Activated naive CD4-positive, alpha-beta T cell treated with anti-CD3 and anti-CD28 coated beads, Interleukin-2, amount 10 ng/mL, durations not matched to agents 7 days and 5 days (primary cell): ENCODE data around the gene STXBP3.

Experiments
- CTCF ChIA-PET: fragments of 350-600 bp; sonication (Branson Sonifier 250); formaldehyde crosslinking; loops from one replicate; lab custom pipeline; 2021; ENCODE audit warnings: antibody characterized with exemption; lab: Charles Lee
- DNase-seq: peaks from one replicate; pipeline ENCODE4 v3.0.0-alpha.2; 2020
- H3K27ac Mint-ChIP-seq: one replicate; pipeline ENCODE4 v1.8.0; 2021; ENCODE audit warnings: mild to moderate bottlenecking, moderate library complexity, mixed read lengths
- H3K27me3 Mint-ChIP-seq: one replicate; pipeline ENCODE4 v1.8.0; 2021; ENCODE audit warnings: mild to moderate bottlenecking, mixed read lengths
- H3K36me3 Mint-ChIP-seq: one replicate; pipeline ENCODE4 v1.8.0; 2021; ENCODE audit warnings: mixed read lengths
- H3K4me1 Mint-ChIP-seq: one replicate; pipeline ENCODE4 v1.8.0; 2021; ENCODE audit warnings: mixed read lengths
- H3K4me3 Mint-ChIP-seq: one replicate; pipeline ENCODE4 v1.8.0; 2021; ENCODE audit warnings: mild to moderate bottlenecking, moderate library complexity, mixed read lengths
- H3K9me3 Mint-ChIP-seq: one replicate; pipeline ENCODE4 v1.8.0; 2021; ENCODE audit warnings: mixed read lengths

STXBP3 gene

DNA sequence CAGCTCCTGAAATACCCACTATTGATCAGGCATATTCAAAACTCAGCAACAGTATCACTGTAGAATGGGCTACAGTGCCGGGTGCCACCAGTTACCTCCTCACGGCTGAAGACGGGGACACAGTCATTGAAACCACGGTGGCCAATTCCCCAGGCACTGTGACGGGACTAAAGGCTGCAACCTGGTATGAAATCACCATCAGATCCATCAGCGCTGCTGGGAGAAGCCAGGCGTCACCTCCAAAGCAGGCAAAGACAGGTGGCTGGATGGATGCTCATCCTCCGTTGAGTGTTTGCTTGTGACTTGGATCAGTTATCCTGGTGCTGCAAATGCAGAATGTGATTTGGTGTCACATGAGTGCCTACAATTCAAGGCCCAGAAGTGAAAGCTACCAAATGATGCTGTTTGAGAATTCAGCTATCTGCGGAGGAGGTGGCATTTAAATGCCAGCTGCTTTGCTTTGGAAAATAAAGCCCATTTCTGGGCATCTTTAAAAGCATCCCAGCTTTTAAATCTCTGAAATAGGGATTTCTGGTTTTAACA, 28.6 kb upstream of the STXBP3 start:
- H3K9me3 Mint-ChIP-seq = no peaks in the 10 kb centered on the region
- DNase-seq = no peak
- H3K36me3 Mint-ChIP-seq = no peaks in the 10 kb centered on the region
- H3K27ac Mint-ChIP-seq = no peak overlapping the region
- H3K4me1 Mint-ChIP-seq = peaks cover 2% of the 10 kb centered on the region
- H3K4me3 Mint-ChIP-seq = no peak overlapping the region
- CTCF ChIA-PET = no interaction called here
- H3K27me3 Mint-ChIP-seq = peaks cover 18% of the 10 kb centered on the region

DNA sequence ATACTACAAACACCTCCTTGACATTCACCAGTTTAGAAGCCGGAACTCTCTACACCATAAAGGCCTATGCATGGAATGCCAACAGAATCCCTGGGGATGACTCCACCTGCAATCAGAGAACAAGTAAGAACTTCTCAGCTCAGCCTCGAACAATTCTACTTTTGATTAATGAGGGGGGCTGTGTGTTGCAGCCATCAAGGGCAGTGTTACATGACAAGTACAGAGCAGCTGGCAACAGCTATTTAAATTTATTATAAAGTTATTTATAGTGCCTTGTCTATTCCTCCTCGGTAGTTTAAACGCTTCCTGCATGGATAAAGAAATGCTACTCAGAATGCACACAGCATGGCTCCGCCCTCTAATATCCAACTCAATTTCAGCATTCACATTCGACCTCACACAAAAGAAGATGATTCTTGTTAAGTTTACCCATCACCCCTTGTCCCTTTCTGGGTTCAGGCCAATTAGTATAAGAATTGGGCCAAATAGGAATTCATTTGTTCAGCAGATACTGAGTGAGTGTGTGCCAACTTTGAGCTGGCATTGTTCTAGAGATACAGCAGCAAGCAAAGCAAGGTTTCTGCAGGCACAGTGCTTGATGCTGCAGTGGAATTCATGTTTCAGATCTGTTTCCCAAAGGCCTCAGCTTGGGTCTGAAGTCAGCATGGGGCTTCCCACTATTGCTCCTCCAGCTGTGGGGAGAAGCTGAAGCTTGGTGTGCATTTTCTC, 27.4 kb upstream of the STXBP3 start:
- H3K36me3 Mint-ChIP-seq = no peaks in the 10 kb centered on the region
- H3K27ac Mint-ChIP-seq = no peak overlapping the region
- CTCF ChIA-PET = interaction anchor here (1.1 kb wide), 1 partner anchor 10 kb away, joined by 3 read pairs; no protein-coding TSS in a partner anchor

DNA sequence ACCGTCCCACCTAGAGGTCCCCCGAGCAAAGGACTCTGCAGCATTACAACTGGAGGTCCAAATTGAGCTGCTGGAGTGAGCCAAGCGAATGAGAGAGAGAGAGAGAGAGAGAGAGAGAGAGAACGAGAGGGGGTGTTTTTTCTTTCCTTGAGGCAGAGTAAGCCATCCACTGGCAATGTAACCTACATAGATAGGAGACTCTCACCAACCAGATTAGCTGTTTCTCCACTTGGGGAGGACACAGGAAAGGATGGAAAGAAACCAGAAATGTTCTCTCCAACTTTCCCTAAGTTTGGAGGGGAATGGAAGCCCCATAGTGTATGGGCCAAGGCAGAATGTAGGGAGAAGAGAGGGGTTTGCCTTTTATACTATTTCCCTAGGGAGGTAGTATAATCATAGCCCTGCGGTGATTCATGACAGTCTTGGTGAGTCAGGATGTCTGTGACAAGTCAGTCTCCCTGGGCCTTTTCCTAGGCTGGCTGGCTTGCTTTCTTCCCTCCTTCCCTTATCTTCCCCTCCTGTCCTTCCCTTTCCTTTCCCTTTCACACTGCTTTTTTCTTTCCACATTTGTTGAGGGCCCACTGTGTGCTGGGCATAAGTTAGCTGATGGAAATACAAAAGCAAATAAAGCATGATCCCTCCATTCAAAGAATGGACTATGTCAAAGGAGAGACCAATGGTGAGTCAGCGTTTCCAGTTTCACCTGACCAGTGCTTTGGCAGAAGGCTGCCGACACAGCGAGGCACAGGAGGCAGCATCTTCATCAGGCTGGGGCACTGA, 26.6 kb upstream of the STXBP3 start:
- no peak for DNase-seq
- no peak overlapping the region for H3K27ac Mint-ChIP-seq
- CTCF ChIA-PET = interaction anchor here (0.7 kb wide), 1 partner anchor 773 kb away, joined by 3 read pairs; no protein-coding TSS in a partner anchor
- peaks cover 17% of the 10 kb centered on the region for H3K27me3 Mint-ChIP-seq
- H3K4me1 Mint-ChIP-seq = peaks cover 2% of the 10 kb centered on the region
- no peaks in the 10 kb centered on the region for H3K36me3 Mint-ChIP-seq
- H3K4me3 Mint-ChIP-seq = no peak overlapping the region
- no peaks in the 10 kb centered on the region for H3K9me3 Mint-ChIP-seq

More for the DNA sequence above, 27.4 kb upstream of the STXBP3 start:
- no peak for DNase-seq
- peaks cover 2% of the 10 kb centered on the region for H3K4me1 Mint-ChIP-seq
- no peak overlapping the region for H3K4me3 Mint-ChIP-seq
- peaks cover 17% of the 10 kb centered on the region for H3K27me3 Mint-ChIP-seq
- H3K9me3 Mint-ChIP-seq = no peaks in the 10 kb centered on the region

DNA sequence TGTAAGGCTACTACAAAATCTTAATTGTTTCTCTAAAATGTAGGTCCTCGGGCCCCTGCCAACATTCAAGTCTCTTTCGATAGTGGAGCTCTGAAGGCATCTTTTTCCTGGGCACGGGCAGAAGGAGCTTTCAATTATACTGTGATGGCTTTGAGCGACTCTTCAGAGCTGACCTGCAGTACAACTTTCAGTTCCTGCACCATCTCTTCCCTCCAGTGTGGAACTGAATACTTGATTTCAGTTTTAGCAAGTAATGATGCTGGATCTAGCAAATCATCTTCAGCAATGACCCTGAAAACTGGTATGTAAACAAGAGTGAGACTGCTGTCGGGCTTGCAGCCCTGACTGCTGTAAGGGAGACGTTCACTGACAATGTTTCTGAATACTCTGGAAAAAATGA, 24.2 kb upstream of the STXBP3 start:
- peaks cover 2% of the 10 kb centered on the region for H3K4me1 Mint-ChIP-seq
- no peak for DNase-seq
- peaks cover 13% of the 10 kb centered on the region for H3K27me3 Mint-ChIP-seq
- H3K9me3 Mint-ChIP-seq = no peaks in the 10 kb centered on the region
- H3K27ac Mint-ChIP-seq = no peak overlapping the region
- H3K36me3 Mint-ChIP-seq = no peaks in the 10 kb centered on the region
- no peak overlapping the region for H3K4me3 Mint-ChIP-seq
- CTCF ChIA-PET = no interaction called here

DNA sequence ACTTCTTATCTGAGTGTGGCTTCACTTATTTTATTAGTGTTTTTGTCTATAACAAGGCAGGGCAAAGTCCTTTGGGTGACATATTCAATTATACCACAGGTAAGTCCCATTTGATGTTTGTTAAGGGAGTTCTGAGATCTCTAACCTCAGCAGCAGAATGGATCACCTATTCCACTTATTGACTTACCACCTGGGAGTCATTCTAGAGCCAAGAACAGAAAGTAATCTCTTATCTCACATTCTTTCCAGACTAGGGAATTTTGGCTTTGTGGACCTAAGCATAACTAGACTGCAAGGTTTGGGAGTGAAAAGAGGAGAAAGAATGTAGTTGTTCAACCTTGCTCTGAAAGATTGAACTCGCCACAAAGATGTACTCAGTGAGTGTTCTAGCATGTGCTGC, 20.6 kb upstream of the STXBP3 start:
- Mint-ChIP-seq H3K4me1 (peaks cover 2% of the 10 kb centered on the region), H3K4me3 (no peak overlapping the region), H3K27ac (no peak overlapping the region), H3K9me3 (no peaks in the 10 kb centered on the region), H3K36me3 (no peaks in the 10 kb centered on the region), H3K27me3 (peaks cover 23% of the 10 kb centered on the region)
- DNase-seq = no peak
- CTCF ChIA-PET = no interaction called here

DNA sequence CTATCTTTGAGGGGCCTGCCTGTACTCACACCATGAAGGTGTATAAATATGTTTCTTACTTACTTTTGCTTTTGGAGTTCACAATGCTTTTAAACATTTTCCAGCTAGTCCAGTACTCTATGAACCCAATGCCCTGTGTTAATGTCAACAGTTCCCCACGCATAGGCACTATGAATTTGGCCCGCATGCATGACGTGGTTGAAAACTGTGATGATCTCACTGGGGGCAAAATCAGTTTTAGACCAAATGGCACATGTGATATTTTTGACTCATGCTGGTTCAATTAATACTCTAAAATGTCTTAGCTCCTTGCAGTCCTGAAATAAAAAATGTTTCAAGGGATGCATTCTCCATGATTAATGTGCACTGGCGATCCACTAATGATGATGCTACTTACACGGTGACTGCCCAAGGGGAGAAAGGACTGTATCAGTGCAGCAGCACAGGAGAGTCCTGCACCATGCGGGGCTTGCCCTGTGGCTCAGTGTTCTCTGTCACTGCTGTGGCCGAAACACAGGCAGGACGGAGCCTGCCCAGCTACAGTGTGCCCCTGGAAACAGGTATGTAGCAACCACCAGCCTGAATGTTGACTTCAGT, 18.0 kb upstream of the STXBP3 start:
- Mint-ChIP-seq H3K4me1 (no peaks in the 10 kb centered on the region), H3K27me3 (peaks cover 30% of the 10 kb centered on the region), H3K27ac (no peak overlapping the region), H3K4me3 (no peak overlapping the region), H3K9me3 (no peaks in the 10 kb centered on the region), H3K36me3 (no peaks in the 10 kb centered on the region)
- DNase-seq = no peak
- CTCF ChIA-PET = no interaction called here

DNA sequence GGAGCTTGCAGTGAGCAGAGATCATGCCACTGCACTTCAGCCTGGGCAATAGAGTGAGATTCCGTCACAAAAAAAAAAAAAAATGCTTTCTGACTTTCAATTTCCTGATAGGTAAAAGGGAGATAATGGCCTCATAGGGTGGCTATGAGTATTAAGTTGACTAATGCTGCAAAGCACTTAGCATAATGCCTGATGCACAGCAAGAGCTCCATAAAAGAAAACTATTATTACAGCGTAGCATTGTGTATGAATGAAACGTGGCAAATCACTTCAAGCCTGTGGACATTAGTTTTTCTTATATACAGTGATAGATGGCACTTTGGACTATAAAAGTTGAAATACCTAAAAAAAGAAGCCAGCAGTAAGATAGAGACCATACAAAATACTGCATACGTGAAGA, 17.0 kb upstream of the STXBP3 start:
- Mint-ChIP-seq H3K4me1 (no peaks in the 10 kb centered on the region), H3K36me3 (no peaks in the 10 kb centered on the region), H3K9me3 (no peaks in the 10 kb centered on the region), H3K4me3 (no peak overlapping the region), H3K27ac (no peak overlapping the region), H3K27me3 (peaks cover 31% of the 10 kb centered on the region)
- CTCF ChIA-PET = no interaction called here
- DNase-seq = no peak

DNA sequence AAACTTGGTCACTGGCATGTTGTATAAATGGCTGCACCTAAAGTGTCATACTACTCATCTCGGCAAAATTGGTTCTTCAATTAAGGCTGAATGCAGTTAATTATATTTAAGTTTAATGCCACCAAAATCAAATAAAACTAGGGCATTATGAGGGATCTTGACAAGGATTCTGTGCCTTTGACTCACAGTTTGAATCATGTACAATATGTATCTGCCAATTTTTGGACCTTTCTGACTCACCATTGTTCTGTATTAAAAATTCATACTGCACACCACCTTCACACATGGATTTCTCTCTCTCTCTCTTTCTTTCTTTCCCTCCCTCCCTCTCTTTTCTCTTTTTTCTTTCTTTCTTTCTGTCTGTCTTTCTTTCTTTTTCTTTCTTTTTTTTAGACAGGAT, 14.1 kb upstream of the STXBP3 start:
- no peak for DNase-seq
- no peaks in the 10 kb centered on the region for H3K4me1 Mint-ChIP-seq
- peaks cover 39% of the 10 kb centered on the region for H3K27me3 Mint-ChIP-seq
- H3K9me3 Mint-ChIP-seq = no peaks in the 10 kb centered on the region
- H3K36me3 Mint-ChIP-seq = no peaks in the 10 kb centered on the region
- CTCF ChIA-PET = no interaction called here
- H3K4me3 Mint-ChIP-seq = no peak overlapping the region
- no peak overlapping the region for H3K27ac Mint-ChIP-seq

DNA sequence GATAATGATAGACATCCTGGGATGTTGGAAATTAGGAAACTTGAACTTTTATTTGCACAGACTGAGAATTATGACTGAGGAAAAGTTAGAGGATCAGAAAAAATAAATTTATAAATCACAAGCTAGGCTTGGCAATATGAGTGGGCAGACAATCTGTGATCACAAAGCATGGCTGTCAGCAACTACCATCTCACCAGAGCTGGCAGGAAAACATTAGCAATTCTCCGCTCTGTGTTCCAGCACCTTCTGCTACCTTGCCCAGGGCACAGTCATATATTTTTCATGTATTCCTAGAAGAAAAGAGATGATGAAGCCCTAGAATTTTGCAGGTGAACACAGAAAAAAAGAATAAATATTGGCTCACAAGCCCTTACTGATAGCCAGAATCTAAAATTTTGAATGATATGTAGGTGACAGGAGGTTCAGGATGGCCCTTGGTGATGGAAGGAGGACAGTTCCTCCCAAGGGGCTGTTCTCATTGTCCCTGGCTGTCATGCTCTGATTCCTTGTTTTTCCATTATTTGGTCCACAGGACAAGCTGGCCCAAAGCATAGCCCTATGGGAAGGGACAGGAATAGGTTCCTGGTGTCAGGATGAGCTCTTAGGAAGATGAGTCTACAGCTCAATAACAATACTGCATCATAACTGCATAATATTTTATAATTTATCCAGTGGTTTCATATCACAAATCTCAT, 12.2 kb upstream of the STXBP3 start:
- Mint-ChIP-seq H3K9me3 (no peaks in the 10 kb centered on the region), H3K27ac (no peak overlapping the region), H3K27me3 (peaks cover 34% of the 10 kb centered on the region), H3K4me3 (no peak overlapping the region), H3K4me1 (no peaks in the 10 kb centered on the region), H3K36me3 (no peaks in the 10 kb centered on the region)
- CTCF ChIA-PET = interaction anchor here (0.9 kb wide), 1 partner anchor 10 kb away, joined by 3 read pairs; no protein-coding TSS in a partner anchor
- no peak for DNase-seq

DNA sequence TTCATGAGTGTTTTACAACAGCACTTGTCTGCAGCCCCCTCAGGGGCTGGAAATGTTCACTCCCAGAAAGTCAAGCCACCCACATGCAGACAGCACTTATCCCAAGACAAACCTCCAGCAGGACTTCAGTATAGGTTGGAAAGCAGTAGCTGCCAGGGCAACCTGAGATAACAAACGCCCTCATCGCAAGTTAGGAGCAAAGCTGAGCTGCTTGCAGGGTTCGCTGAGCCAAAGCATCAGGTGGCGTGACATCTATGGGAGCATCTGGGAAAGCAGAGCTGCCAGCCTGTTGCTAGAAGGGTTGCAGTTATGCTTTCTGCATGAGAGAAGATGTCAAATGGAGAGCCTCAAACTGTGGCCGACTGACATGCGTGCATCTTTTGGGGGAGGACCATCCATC, 4.2 kb upstream of the STXBP3 start:
- no peak overlapping the region for H3K4me3 Mint-ChIP-seq

DNA sequence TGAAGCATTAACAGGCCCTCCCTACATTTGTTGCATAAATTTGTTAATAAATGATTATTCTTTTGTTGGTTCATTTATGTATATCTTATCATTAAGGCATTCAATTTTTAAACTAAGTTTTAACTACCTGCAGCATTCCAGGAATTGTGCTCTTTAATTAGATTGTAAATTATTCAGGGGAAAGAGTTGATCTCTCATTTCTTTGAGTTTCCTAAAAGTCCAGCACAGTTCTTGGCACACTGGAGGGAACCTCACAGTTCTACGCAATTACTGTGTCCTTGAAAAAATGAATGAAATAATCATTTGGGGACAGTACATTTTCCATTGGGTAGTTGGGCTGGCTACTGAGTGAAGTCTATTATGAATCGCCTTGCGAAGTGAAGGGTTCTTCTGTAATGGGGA, 493 bp upstream of the STXBP3 start:
- no peak for DNase-seq
- peak overlapping the region; percentile 94 for H3K4me3 Mint-ChIP-seq
- H3K27ac Mint-ChIP-seq = peak overlapping the region; percentile 94
- CTCF ChIA-PET = interaction anchor here (1.3 to 1.4 kb wide), 2 partner anchors 15 to 22 kb away, joined by 3 read pairs; no protein-coding TSS in a partner anchor
- no peaks in the 10 kb centered on the region for H3K9me3 Mint-ChIP-seq
- peaks cover 29% of the 10 kb centered on the region for H3K4me1 Mint-ChIP-seq
- peaks cover 15% of the 10 kb centered on the region for H3K27me3 Mint-ChIP-seq
- peaks cover 14% of the 10 kb centered on the region for H3K36me3 Mint-ChIP-seq

More for the DNA sequence above, 4.2 kb upstream of the STXBP3 start:
- DNase-seq = no peak
- Mint-ChIP-seq H3K27me3 (peaks cover 18% of the 10 kb centered on the region), H3K27ac (no peak overlapping the region), H3K36me3 (no peaks in the 10 kb centered on the region), H3K4me1 (peaks cover 10% of the 10 kb centered on the region), H3K9me3 (no peaks in the 10 kb centered on the region)
- CTCF ChIA-PET = no interaction called here

DNA sequence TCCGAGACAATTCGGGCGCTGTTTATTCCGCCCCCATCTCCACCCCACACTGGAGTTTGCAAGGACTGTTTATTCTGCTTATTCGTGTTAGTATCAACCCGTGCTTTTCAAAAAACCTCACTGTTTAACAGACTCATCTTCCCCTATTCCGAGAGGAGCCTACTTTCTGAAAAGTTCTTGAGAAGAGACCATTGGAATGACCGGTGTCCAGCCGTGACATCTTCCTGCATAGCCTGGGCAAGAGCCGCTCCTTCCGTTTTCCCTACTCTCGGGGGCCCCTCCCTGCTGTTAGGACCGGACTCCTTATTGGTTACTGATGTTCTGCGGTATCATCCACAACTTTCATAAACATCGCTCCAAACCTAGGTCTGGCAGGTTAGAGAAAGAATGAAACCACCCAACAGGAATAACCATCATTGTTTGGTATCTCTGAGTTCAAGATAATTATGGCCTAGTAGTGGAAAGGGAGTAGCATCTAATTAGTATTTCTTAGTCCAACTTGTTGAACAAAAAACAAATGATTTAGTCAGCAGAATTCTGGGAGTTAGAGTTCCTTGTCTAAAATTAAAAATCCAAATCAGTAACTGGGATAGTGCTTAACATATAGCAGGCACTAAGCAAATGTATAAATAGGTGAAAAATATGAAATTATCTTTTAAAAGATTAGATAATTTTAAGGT, 837 bp downstream of the STXBP3 start:
- Mint-ChIP-seq H3K9me3 (no peaks in the 10 kb centered on the region), H3K27me3 (peaks cover 5% of the 10 kb centered on the region), H3K36me3 (peaks cover 14% of the 10 kb centered on the region), H3K27ac (peak overlapping the region; percentile 94), H3K4me1 (peaks cover 29% of the 10 kb centered on the region), H3K4me3 (peak overlapping the region; percentile 94)
- CTCF ChIA-PET = no interaction called here
- peak; percentile 60 for DNase-seq

DNA sequence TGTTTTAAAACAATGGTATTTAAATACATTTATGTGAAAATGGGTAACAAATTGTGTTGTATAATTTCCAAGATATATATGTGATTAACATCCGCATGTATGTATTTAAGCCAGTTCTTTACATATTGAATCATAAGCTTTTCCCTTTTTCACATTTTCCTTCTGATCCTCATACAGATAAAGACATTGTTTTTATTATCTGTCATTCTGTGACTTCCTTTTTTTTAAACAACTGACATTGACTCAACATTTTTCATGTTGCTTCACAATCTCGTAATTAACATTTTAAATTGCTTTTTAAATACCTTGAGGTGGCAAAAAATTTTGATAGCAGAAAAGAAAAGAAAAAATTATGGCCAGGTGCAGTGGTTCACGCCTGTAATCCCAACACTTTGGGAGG, 1.4 kb downstream of the STXBP3 start:
- Mint-ChIP-seq H3K27ac (no peak overlapping the region), H3K36me3 (peaks cover 20% of the 10 kb centered on the region), H3K4me1 (peaks cover 29% of the 10 kb centered on the region), H3K27me3 (peaks cover 4% of the 10 kb centered on the region), H3K9me3 (no peaks in the 10 kb centered on the region), H3K4me3 (peak overlapping the region; percentile 21)
- CTCF ChIA-PET = no interaction called here
- DNase-seq = no peak
